ENCODE results near the gene COG5.

GRCh38 chr7:107318523-107319160 is 245.1 kb downstream of the COG5 start:
- no peak for TF ChIP-seq CTCF (IDR thresholded peaks at IDR 0.05)
- no peak for TF ChIP-seq POLR2A (IDR thresholded peaks at IDR 0.05)
